GM23338 (cell line): Measurements from ENCODE around the gene NPB. TPM values are rescaled to one million over a fixed set of nuclear protein-coding genes. Genes with fewer than 3 reads are reported as not detected.

Experiments used
- ATAC-seq: fragments of 200-7000 bp; cut with Tn5 transposase; 3 replicates; pipeline ENCODE4 v1.9.1; 2020
- DNase-seq: peaks from one replicate; pipeline ENCODE4 v3.0.0-alpha.2; 2015; ENCODE audit warnings: low spot score
- H2AFZ ChIP-seq: fragments of 200-600 bp; sonication (generic); 2 replicates; pipeline ENCODE4 v1.8.0; 2016; ENCODE audit warnings: antibody characterized with exemption, mild to moderate bottlenecking, moderate library complexity
- H3F3A ChIP-seq: fragments of 200-600 bp; sonication (generic); replicated peaks from 2 replicates; pipeline ENCODE4 v1.8.0; 2017; ENCODE audit warnings: antibody characterized with exemption, mixed run types, low read depth
- H3K27ac ChIP-seq: fragments of 200-600 bp; sonication (generic); 2 replicates; pipeline ENCODE4 v1.6.1; 2016; ENCODE audit warnings: low read depth
- H3K27me3 ChIP-seq: fragments of 200-600 bp; sonication (generic); 2 replicates; pipeline ENCODE4 v1.8.0; 2016; ENCODE audit warnings: mild to moderate bottlenecking, mixed run types, moderate library complexity; ENCODE audit not compliant: insufficient read depth
- H3K36me3 ChIP-seq: fragments of 200-600 bp; sonication (generic); 2 replicates; pipeline ENCODE4 v1.8.0; 2016; ENCODE audit warnings: mild to moderate bottlenecking; ENCODE audit not compliant: insufficient read depth
- H3K4me1 ChIP-seq: fragments of 200-600 bp; sonication (generic); 2 replicates; pipeline ENCODE4 v1.8.0; 2016; ENCODE audit warnings: mild to moderate bottlenecking, moderate library complexity; ENCODE audit not compliant: insufficient read depth
- H3K4me2 ChIP-seq: fragments of 200-600 bp; sonication (generic); 2 replicates; pipeline ENCODE4 v1.7.1; 2017; ENCODE audit warnings: mixed run types
- H3K4me3 ChIP-seq: fragments of 200-600 bp; sonication (generic); 2 replicates; pipeline ENCODE4 v1.6.1; 2016; ENCODE audit warnings: mixed run types
- H3K79me2 ChIP-seq: fragments of 200-600 bp; sonication (generic); replicated peaks from 2 replicates; pipeline ENCODE4 v1.8.0; 2017; ENCODE audit warnings: mild to moderate bottlenecking; ENCODE audit not compliant: insufficient read depth
- H3K9me2 ChIP-seq: fragments of 200-600 bp; sonication (generic); 2 replicates; pipeline ENCODE4 v1.8.0; 2017; ENCODE audit not compliant: insufficient read depth
- H4K20me1 ChIP-seq: fragments of 200-600 bp; sonication (generic); replicated peaks from 2 replicates; pipeline ENCODE4 v1.8.0; 2017; ENCODE audit warnings: mild to moderate bottlenecking; ENCODE audit not compliant: insufficient read depth
- H3K27ac Mint-ChIP-seq: 2 replicates; pipeline ENCODE4 v1.8.0; 2020; ENCODE audit warnings: inconsistent platforms, mild to moderate bottlenecking, moderate library complexity, mixed read lengths
- H3K27me3 Mint-ChIP-seq: 3 replicates; pipeline ENCODE4 v1.8.0; 2022; ENCODE audit warnings: low read depth, mild to moderate bottlenecking, moderate library complexity, mixed read lengths, inconsistent platforms; ENCODE audit not compliant: insufficient read depth, poor library complexity
- H3K36me3 Mint-ChIP-seq: 3 replicates; pipeline ENCODE4 v1.8.0; 2021; ENCODE audit warnings: low read depth, mild to moderate bottlenecking, inconsistent platforms, moderate library complexity, mixed read lengths
- H3K4me1 Mint-ChIP-seq: 3 replicates; pipeline ENCODE4 v1.8.0; 2020; ENCODE audit warnings: mild to moderate bottlenecking, inconsistent platforms, mixed read lengths
- H3K4me3 Mint-ChIP-seq: 3 replicates; pipeline ENCODE4 v1.8.0; 2021; ENCODE audit warnings: moderate library complexity, mild to moderate bottlenecking, inconsistent platforms, mixed read lengths
- H3K9me3 Mint-ChIP-seq: 3 replicates; pipeline ENCODE4 v1.8.0; 2020; ENCODE audit warnings: moderate library complexity, mild to moderate bottlenecking, inconsistent platforms, mixed read lengths
- CREB1 ChIP-seq: fragments of 250-450 bp; sonication (Bioruptor Pico); IDR thresholded peaks from 2 replicates; pipeline ENCODE4 v1.5.0; 2020; ENCODE audit warnings: low read depth, mild to moderate bottlenecking, moderate library complexity
- CTCF ChIP-seq, 2 experiments: fragments of 200-600 bp in 1 of 2; sonication (generic) in 1 of 2; conservative IDR thresholded peaks; 2 replicates each; pipeline versions ENCODE4 v1.5.1 to v1.6.1; 2016 to 2017; ENCODE audit warnings: antibody characterized with exemption in 2 of 2, low read depth in 2 of 2, mild to moderate bottlenecking in 2 of 2, moderate library complexity in 1 of 2
- EZH2phosphoT487 ChIP-seq: fragments of 200-600 bp; sonication (generic); IDR thresholded peaks from one replicate; pipeline ENCODE4 v1.8.1; 2018; ENCODE audit warnings: antibody characterized with exemption; ENCODE audit not compliant: unreplicated experiment
- POLR2AphosphoS5 ChIP-seq: IDR thresholded peaks from 2 replicates; pipeline ENCODE4 v1.6.1; 2016; ENCODE audit warnings: antibody characterized with exemption, low read depth
- REST ChIP-seq: IDR thresholded peaks from one replicate; pipeline ENCODE4 v1.6.1; 2018; ENCODE audit warnings: antibody characterized with exemption; ENCODE audit not compliant: unreplicated experiment
- ZNF114 ChIP-seq: fragments of 250-450 bp; sonication (Bioruptor Pico); IDR thresholded peaks from 2 replicates; pipeline ENCODE4 v1.5.0; 2020; ENCODE audit warnings: mild to moderate bottlenecking, moderate library complexity
- ZNF331 ChIP-seq: fragments of 250-450 bp; sonication (Bioruptor Pico); IDR thresholded peaks from 2 replicates; pipeline ENCODE4 v1.5.0; 2020; ENCODE audit warnings: low read depth, mild to moderate bottlenecking, moderate library complexity
- polyA plus RNA-seq: library from polyadenylated mRNA; unstranded; fragments of >200 nt; fragmentation: Nextera tagmentation; extraction: Ambion mirVana; gene quantifications from 2 replicates; pipeline ENCODE4 v1.2.1, GENCODE V29; 2016
- total RNA-seq: library from RNA; depleted of rRNA; stranded (reverse); fragments of >200 nt; shearing (Covaris generic); gene quantifications from 2 replicates; pipeline ENCODE4 v1.2.3, GENCODE V29; 2014

The NPB gene
- total and polyA plus RNA-seq, 2 experiments from 2014 or later = 3.6 to 3.8 TPM

- H3K79me2 ChIP-seq = peaks cover 12% of the 10 kb centered on the region; the same call in 1 of the 2 replicates
- H3K27me3 ChIP-seq = peaks cover 5% of the 10 kb centered on the region; the same call in 1 of the 2 replicates
- peaks cover 38% of the 10 kb centered on the region for H3K36me3 Mint-ChIP-seq
- peak overlapping the region; percentile 12; the same call in 2 of the 3 replicates for H3K4me3 Mint-ChIP-seq
- no peaks in the 10 kb centered on the region for H3K9me2 ChIP-seq
- no peaks in the 10 kb centered on the region for H3K36me3 ChIP-seq
- H3K4me3 ChIP-seq = no peak overlapping the region
- H3K27ac Mint-ChIP-seq = no peak overlapping the region
- H2AFZ ChIP-seq = no peak overlapping the region
- no peak overlapping the region for H3K4me2 ChIP-seq
- no peaks in the 10 kb centered on the region for H3K9me3 Mint-ChIP-seq
- no peaks in the 10 kb centered on the region; the same call in 1 of the 2 replicates for H4K20me1 ChIP-seq
- H3K27ac ChIP-seq = no peak overlapping the region
- DNase-seq (no peak), ATAC-seq (no peak)
- no peaks in the 10 kb centered on the region; the same call in 1 of the 2 replicates for H3K4me1 ChIP-seq
- peaks cover 14% of the 10 kb centered on the region for H3K4me1 Mint-ChIP-seq
- H3F3A ChIP-seq = peaks cover 17% of the 10 kb centered on the region
- H3K27me3 Mint-ChIP-seq = peaks cover 29% of the 10 kb centered on the region
- no peak for TF ChIP-seq CTCF (conservative IDR thresholded peaks at IDR 0.05; ENCODE audit: low read depth in 2 of 2)
Measured at GRCh38 chr17:81934098-81934757, 32.2 kb downstream of the NPB start.

GRCh38 chr17:81934850-81935708, 33.0 kb downstream of the NPB start:
- no peak overlapping the region; the same call in 1 of the 2 replicates for H3K4me3 ChIP-seq
- Mint-ChIP-seq H3K4me1 (peaks cover 14% of the 10 kb centered on the region), H3K27me3 (peaks cover 29% of the 10 kb centered on the region), H3K9me3 (no peaks in the 10 kb centered on the region), H3K27ac (no peak overlapping the region), H3K36me3 (peaks cover 38% of the 10 kb centered on the region), H3K4me3 (peak overlapping the region; percentile 93)
- H3K27ac ChIP-seq = no peak overlapping the region
- H3K9me2 ChIP-seq = no peaks in the 10 kb centered on the region
- H4K20me1 ChIP-seq = no peaks in the 10 kb centered on the region; the same call in 1 of the 2 replicates
- no peaks in the 10 kb centered on the region for H3K4me1 ChIP-seq
- H3K79me2 ChIP-seq = peaks cover 12% of the 10 kb centered on the region; the same call in 1 of the 2 replicates
- no peak overlapping the region for H2AFZ ChIP-seq
- no peak for ATAC-seq
- H3F3A ChIP-seq = peaks cover 17% of the 10 kb centered on the region
- no peak for DNase-seq
- no peak overlapping the region for H3K4me2 ChIP-seq
- H3K27me3 ChIP-seq = peaks cover 4% of the 10 kb centered on the region; the same call in 1 of the 2 replicates
- H3K36me3 ChIP-seq = no peaks in the 10 kb centered on the region
- TF ChIP-seq POLR2AphosphoS5 = no peak; the same call in 1 of the 2 replicates
- TF ChIP-seq ZNF114 (CRISPR knock-in tag) = no peak
- TF ChIP-seq CREB1 (CRISPR knock-in tag) = no peak
- TF ChIP-seq ZNF331 (CRISPR knock-in tag) = no peak
- TF ChIP-seq EZH2phosphoT487 = no peak
- no peak for TF ChIP-seq REST
